Sciatic nerve (tissue), 2 donors: ENCODE measurements around the gene SMURF1. TPM values are rescaled to one million over a fixed set of nuclear protein-coding genes. Genes with fewer than 3 reads are reported as not detected.
A peak's percentile ranks its signal among the peaks of the same experiment; 100 is the strongest.

ENCODE experiments used
- ATAC-seq: fragments of 200-7000 bp; cut with Tn5 transposase; one replicate; pipeline ENCODE4 v1.9.1; 2020; ENCODE audit warnings: mild to moderate bottlenecking, moderate library complexity
- DNase-seq: peaks from one replicate; pipeline ENCODE4 v3.0.0-alpha.2; 2020; ENCODE audit warnings: low spot score
- intact Hi-C: fragments of 100-400 bp; cut with DNase I; formaldehyde crosslinking; loops from one replicate; pipeline ENCODE4 v1.14.2; 2022
- total RNA-seq: library from RNA; stranded (reverse); fragmentation: NEBNext Ultra II Directional; extraction: Animal tissue kit (Norgen Biotek cat#: 25700); gene quantifications from one replicate; pipeline ENCODE4 v1.2.1, GENCODE V29; 2021
- donor health status: DM: no; HTN: no; CAD: no.
- donor health status: DM: no; HTN: no; CAD: no.

SMURF1 gene
- total RNA-seq, 1 donor from 2014 or later: 37.0 TPM

DNA sequence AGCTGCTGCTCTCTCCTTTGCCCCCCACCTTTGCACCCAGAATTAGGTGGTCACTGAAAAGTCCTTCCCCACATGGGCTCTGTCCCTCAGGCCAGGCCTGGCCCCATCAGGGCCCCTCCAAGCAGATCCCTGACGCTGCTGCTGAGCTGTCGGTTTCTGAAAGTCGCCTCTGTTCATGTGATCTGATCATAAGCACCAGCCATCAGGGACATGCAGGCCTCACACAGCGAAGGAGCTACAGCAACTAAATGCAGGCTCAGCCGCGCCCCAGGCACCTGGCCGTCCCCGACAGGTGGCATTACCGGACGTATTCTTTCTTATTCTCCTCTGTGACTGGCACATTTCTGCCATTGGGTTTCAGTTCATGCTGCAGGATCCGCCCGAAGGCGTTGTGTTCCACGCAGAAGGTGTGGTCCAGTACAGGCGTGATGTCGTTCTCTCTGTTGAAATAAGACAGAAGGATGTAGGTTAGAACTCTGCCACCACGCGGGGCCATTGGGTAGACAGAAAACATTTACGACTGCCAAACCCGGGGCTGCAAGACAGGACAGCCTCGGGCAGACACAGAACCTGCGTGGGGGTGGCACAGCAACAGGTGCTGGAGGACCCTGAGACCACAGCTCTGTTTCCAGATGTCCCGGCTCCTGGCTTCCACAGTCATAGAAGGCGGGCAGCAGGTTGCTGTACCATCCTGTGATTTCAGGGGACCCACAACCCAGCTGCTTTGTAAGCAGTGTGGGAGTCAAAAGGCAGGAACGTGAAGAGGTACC lies 105.6 kb downstream of the SMURF1 start:
- no peak for DNase-seq
- no peak for ATAC-seq
- intact Hi-C loops: loop anchor here (5.0 kb wide), 1 partner anchor 284 kb away; no protein-coding TSS in a partner anchor

DNA sequence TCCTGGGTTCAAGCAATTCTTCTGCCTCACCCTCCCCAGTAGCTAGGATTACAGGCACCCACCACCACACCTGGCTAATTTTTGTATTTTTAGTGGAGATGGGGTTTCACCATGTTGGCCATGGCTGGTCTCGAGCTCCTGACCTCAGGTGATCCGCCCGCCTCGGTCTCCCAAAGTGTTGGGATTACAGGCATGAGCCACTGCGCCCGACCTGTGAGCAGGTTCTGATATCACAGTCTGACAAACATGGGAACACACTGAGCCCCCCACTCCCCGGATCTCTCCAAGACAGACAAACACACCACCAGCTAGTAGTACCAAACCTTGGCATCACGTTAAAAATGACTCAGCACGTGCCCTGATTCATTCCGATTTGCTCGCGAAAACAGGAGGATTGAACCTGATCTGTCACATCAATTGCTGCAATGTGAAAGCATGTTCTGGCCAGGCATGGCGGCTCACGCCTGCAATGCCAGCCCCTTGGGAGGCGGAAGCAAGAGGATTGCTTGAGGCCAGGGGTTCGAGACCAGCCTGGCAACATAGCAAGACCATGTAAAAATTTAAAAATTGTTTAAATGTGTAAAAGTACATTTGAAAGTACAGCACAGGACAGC lies 106.5 kb downstream of the SMURF1 start:
- DNase-seq (no peak), ATAC-seq (no peak)
- intact Hi-C loops: loop anchor here (5.0 kb wide), 1 partner anchor 285 kb away; no protein-coding TSS in a partner anchor

DNA sequence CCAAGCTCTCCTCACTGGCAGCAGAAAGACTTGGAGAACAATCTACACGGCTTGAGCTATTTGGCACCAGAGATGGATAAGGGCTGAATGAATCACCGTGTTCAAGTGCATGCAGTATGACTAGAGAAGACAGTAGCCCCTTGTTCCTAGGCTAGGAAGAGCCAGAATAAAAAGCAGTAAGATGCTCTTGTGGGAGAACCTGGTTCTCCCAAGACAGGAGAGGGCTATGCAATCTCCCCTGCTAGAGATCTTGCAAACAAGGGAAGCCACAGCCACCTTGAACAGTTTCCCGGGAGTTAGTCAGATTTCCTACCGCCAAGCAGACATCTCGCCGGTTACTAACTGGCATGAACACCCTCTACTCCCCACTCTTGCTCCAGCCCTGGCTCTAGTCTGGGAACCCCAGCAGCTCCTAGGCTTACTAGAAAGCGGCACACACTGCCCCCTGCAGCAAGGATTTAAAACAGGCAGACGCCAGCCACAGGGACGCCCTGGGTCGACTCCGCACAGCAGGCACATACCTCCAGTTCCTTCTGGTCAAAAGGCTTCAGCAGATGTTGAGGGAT lies 107.3 kb downstream of the SMURF1 start:
- no peak for DNase-seq
- intact Hi-C loops: loop anchor here (5.0 kb wide), 1 partner anchor 286 kb away; no protein-coding TSS in a partner anchor
- peak; percentile 66 for ATAC-seq

DNA sequence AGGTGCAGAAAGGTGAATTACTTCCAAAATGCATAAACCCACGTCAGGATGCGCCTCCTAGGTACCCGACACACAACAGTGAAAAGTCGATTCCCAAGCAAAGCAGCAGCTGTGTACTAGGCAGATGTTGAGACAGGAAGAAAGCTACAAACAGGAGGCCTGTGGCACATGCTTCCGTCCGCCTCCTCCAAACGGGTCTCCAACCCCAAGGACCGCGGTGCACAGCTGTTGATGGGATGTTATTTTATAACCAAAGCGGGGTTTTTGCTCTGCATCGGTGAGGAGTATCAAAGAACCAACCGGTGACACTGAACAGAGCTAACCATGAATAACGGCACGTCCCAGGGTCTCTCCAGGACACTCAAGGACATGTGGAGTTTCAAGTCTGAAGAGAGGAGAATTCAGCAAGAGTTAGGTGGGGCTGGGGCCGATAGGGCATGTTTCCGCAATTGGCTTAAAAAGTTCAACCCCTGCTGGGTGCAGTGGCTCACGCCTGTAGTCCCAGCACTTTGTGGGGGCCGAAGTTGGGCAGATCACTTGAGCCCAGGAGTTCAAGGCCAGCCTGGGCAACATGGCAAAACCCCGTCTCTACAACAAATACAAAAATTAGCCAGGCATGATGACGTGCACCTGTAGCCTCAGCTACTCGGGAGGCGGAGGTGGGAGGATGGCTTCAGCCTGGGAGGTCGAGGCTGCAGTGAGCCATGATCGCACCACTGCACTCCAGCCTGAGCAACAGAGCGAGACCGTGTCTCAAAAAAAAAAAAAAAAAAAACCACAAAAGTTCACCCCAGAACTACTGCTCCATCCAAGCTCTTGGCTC lies 108.0 kb downstream of the SMURF1 start:
- DNase-seq: no peak
- ATAC-seq: no peak

DNA sequence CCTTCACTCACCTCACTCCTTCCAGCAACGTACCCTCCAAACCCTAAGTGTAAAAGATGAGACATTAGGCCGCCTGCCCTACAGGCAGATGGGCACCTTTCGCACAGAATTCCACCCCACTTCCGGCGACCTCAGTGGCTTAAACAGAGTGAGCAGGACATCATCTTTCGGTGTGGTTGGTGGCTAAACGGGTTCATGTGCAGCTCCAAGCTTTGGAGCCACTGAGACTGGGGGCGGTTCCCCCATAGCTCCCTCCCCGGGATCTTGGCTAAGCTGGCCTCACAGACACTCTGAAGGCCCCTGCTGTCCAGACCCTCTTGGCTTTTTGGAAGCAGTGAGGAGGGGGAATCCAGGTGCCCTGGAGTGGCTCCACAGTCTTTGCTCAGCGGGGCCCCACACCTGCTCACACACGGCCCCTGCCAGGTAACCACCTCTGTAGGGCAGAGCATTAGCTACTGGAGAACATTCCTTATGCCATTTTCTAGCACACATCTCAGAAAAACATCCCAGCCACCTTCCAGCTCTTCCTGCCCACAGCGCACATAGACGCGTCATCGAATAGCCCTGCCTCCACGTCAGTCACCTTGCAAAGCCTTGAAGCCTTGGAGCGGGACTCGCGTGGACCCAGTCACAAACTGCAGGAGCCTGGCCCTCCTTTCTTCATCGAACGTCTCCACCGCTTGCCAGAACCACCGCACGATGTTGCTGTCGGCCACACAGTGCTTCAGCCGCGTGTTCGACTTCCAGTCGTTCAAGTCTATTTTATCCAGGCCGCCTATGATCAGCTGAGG lies 108.8 kb downstream of the SMURF1 start:
- ATAC-seq (no peak), DNase-seq (no peak)
- intact Hi-C loops: loop anchor here (5.0 kb wide), 1 partner anchor 287 kb away; no protein-coding TSS in a partner anchor

More for the DNA sequence above, 108.0 kb downstream of the SMURF1 start:
- intact Hi-C loops: loop anchor here (5.0 kb wide), 1 partner anchor 286 kb away; no protein-coding TSS in a partner anchor

DNA sequence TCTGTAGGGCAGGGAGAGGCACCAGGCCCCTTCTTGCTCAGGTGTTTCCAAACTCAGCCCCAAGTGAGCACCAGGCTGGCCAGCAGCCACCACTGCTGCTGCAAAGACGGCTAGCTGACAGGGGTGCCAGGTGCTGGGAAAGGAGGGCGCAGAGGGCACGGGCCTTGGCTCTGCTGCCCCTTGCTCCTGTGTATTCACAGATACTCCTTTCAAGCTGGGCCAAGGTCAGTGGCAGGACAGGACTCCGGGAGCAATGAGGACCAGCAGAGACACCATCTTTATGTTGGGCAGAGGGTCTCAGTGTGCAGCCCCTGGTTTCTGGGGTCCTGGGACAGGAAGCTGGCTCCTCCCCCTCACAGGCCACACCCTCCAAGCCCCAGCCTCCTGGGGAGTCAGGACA lies 110.1 kb downstream of the SMURF1 start:
- no peak for ATAC-seq
- intact Hi-C loops: no loop called here
- no peak for DNase-seq

DNA sequence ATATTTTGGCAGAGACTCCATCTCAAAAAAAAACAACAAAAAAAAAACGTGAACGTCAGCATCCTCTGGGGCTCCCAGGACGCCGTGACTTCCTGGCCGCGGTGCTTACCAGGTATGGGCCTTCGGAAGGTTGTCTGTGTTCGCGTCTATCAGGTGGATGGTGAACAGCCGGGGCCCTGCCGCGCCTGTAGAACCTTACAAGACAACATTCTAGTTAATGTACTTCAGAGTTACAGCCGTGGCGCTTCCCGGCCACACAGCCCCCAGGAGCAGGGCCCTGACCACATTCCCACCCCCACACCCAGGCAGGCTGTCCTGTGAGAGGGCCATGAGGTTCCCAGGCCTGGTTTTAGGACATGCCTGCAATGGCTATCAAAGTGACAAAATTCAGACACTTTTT lies 111.0 kb downstream of the SMURF1 start:
- DNase-seq (no peak), ATAC-seq (no peak)
- intact Hi-C loops: no loop called here

DNA sequence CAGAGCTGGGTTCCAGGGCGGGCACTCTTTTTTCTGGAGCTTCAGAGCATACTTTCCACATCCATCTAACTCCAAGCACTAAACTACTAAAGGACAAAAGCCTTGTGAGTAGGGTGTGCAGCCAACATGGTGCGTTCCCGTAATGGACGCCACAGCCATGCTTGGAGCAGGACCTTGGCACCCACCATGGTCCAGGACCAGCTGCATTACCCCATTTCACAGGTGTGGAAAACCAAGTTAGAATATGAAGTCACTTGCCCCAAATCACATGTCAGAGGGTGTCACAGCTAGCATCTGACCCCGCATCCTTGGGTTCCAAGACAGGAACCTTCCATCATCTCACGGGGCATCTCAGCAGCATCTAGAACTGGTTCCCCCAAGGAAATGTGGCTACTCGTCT lies 112.4 kb downstream of the SMURF1 start:
- peak; percentile 45 for DNase-seq
- intact Hi-C loops: no loop called here
- ATAC-seq: no peak

DNA sequence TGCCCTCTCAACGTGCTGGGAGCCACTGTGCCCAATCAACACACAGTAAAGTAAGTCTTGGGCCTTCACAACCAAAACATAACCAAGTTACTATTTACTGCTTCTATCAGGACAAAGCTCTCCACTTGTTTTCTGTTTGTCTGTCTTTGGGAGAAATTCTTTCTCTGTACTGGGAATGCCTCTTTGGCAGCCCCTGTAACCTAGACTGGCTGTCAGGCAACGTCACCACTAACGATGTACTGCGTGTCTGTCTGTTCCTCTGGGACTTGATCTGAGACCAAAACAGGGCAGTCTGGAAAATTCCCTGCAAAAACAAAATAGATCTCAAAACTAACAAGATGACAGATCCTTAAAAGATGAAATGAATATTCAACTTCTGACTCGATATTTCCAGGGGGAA lies 113.0 kb downstream of the SMURF1 start:
- peak; percentile 93 for ATAC-seq

DNA sequence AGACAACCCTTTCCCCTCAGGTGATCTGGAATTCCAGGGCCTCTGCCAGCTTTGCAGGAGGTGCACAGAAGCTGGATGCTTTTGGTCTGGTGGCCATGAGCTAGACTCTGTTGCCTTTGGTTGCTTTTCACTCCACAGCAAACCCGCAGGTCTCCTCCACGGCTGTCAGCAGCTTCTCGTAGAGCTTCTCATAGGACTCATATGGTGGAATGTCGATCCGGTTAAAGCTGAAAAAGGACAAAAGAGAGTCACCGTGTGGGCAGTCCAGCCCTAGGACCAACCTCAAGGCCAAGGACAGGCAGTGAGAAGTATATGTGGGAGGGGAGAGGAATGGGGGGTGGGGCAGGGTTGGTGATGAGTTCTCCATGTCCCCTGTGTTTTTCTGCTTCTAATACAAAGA lies 113.5 kb downstream of the SMURF1 start:
- DNase-seq: peak; percentile 49
- intact Hi-C loops: no loop called here
- ATAC-seq: no peak

More for the DNA sequence above, 113.0 kb downstream of the SMURF1 start:
- DNase-seq: peak; percentile 55
- intact Hi-C loops: no loop called here

DNA sequence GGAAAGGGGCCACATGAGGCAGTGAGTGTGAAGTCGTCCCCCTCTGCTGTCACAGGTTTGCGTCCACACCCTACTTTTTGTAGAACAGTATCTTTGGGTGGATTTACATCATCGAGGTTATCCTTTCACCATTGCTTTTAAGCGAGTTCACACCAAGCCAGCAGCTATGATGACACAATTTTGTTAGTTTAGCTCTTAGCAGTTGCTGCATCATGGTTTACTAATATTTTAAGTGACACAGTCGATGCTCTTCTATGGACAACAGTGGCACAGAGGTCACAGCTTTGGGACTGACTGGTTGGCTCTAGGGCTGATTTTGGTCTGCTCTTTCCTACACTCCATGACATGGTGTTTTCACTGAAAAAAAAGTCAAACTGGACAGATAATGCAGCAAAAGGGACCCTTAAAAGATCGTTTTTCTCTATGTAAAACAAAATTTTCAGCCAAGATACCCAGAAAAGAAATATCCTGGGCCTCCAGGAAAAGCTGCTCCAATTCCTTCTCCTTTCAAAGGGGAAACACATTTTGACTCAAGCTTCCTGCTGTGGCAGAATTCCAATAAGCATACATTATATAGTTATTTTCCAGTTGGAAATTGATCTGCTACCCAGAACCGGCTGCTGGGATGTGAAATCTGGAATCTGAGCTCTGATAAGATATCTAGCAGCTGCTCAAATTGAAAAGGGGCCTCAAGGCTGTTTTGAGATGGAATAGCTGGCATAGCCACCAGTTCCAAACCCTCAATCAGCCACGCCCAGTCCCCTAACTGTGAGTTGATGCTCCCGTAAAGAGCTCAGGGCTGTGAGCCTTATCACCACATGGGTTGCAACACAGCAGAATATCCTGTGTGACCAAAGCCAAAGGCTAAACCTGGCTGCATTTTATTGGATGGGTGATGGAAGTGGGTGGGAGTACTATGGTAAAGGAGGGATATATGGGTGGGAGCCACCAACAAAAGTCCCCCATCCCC lies 114.2 kb downstream of the SMURF1 start:
- ATAC-seq (no peak), DNase-seq (peak; percentile 45)
- intact Hi-C loops: no loop called here

DNA sequence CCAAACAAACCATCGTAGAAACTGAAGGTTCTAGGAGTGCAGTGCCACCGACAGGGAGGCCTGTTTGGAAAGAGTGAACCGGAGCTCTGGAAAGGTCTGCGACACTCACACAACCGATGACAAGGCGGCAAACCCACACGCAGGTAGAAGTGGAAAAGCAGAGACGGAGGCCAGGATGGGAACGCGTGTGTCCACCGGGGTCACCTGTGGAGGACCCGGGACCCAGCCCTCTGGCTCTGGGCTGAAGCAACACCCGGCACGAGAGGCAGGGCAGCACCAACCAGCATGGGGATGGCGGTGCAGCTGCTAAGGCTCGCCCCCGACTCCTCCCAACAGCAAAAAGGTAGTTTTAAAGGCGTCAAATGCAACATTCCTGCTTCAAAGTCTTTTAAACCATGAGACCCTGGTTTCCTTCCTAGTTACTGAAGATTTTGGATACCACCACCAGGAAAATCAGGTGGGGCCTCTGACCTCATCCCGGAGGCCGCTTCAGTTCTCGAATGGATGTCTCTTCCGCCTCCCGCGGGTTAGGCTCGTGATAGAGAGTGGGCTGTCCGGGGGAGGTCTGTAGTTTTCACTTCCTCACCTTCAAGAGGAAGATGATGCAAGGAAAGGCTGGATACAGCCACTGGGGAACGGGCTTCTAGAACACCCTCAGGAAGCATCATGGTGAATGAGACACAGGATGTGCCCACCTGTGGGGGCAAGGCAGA lies 115.5 kb downstream of the SMURF1 start:
- intact Hi-C loops: no loop called here
- DNase-seq: no peak
- ATAC-seq: no peak

DNA sequence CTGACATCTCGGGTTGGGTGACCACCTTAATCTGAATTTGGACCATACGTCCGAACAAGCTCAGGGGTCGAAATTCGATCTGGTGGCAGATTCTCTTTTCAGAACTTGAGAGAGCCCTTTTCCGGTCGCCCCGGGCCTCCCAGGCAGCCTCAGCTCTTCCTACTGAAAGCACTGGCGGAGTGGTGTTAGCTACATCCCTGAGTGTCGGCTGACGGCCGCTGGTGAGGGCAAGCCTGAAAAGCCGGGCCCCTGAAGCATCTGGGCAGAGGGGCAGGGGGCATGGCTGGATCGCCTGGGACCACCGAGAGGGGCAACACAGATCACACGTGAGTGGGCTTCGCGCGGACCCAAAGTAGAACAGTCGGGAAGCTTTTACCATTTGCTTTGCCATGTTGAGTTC lies 116.1 kb downstream of the SMURF1 start:
- ATAC-seq: no peak
- DNase-seq: no peak
- intact Hi-C loops: no loop called here

DNA sequence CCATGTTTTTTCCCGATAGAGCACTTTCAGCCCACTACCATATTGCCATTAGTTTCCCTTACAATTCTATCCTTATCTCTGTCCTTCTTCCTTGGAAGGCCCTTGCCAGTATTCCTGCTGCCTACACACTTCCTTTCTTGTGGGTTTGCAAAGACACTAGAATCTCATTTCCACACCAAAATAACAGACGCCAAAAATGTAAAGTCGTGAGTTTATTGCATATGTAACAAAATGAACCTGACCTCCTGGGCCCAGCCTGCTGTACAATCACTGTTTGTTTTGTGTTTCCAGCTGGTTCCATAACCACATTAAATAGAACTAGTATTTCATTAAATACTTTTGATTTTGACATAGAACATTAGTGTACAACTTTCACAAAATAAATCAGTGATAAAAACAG lies 116.7 kb downstream of the SMURF1 start:
- DNase-seq (no peak), ATAC-seq (no peak)
- intact Hi-C loops: no loop called here

DNA sequence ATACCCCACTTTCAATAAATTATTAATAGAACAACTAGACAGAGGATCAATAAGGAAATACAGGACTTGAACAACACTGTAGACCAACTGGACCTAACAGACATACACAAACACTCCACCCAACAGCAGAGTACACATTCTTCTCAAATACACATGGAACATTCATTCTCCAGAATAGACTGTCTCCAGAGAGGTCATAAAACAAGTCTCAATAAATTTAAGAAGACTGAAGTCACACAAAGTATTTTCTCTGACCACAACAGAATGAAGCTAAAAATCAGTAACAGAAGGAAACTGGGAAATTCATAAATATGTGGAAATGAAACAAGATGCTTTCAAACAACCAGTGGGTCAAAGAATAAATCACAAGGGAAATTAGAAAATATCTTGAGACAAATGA lies 119.8 kb downstream of the SMURF1 start:
- DNase-seq (no peak), ATAC-seq (peak; percentile 73)
- intact Hi-C loops: no loop called here

DNA sequence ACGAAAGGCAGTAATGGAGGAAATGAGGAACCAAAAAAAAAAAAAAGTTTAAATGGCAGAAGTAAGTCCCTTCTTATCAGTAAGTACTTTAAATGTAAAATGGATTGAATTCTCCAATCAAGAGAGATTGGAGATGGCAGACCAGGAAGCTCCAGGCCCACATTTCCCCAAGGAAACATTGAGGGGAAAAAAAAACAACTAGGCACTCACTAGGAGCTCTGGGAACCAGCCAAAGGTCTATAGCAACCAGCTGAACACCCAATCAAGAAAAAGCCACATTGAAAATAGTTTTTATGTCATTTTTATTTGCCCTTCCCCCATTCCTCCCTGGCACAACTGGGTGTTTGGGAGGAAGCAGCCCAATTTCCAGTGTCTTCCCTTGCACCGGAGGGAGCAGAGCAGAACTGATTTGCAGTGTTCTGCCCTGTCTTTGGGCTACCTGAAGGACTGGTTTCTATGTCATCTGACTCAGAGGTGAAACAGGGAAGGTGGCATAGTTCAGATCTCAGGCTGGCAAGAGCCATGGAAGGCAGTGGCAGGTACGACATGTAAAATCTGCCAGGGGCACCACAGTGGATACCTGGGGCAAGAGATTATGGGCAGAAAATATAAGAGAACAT lies 121.9 kb downstream of the SMURF1 start:
- DNase-seq (no peak), ATAC-seq (peak; percentile 53)

DNA sequence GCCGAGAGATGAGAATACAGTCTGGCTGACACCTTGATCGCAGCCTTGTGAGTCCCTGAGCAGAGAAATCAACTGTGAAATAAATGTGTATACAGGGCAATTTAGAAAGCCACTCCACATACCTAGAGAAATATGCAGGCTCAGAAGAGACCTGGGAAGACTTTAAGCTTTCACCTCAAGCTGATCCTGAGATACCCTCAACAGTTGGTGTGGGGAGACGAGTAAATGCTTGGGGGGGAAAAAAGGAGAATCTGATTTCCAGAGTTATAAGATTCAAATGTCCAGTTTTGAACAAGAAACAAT lies 123.5 kb downstream of the SMURF1 start:
- no peak for ATAC-seq
- no peak for DNase-seq
- intact Hi-C loops: no loop called here

More for the DNA sequence above, 121.9 kb downstream of the SMURF1 start:
- intact Hi-C loops: no loop called here
